Caki2 (cell line): ENCODE results near the gene GAS1. TPM values are rescaled to one million over a fixed set of nuclear protein-coding genes. Genes with fewer than 3 reads are reported as not detected.

Experiments
- DNase-seq: peaks from one replicate; pipeline ENCODE4 v3.0.0-alpha.2; 2015; ENCODE audit warnings: low read depth
- in situ Hi-C: cut with HindIII; loops from 2 replicates; pipeline ENCODE4 v1.10.0; 2016; ENCODE audit warnings: low sequenced_read_pairs, low pct_unique_long_range_greater_than_20kb, mixed read lengths
- total RNA-seq: library from RNA; depleted of rRNA; stranded (reverse); fragments of >200 nt; shearing (Covaris generic); gene quantifications from 2 replicates; pipeline ENCODE4 v1.2.3, GENCODE V29; 2014; ENCODE audit warnings: low replicate concordance

GAS1 gene
- total RNA-seq, 1 experiment from 2014 or later = 6.5 TPM

GRCh38 chr9:86968258-86968920 lies 21.1 kb upstream of the GAS1 start:
- DNase-seq = no peak
- in situ Hi-C loops = no loop called here

- DNase-seq = no peak
- in situ Hi-C loops = no loop called here
Measured at GRCh38 chr9:86966852-86967511, 19.7 kb upstream of the GAS1 start.

GRCh38 chr9:86965636-86966395 lies 18.5 kb upstream of the GAS1 start:
- in situ Hi-C loops = no loop called here
- no peak for DNase-seq

- in situ Hi-C loops = no loop called here
- DNase-seq = no peak
Measured at GRCh38 chr9:86962692-86963091, 15.4 kb upstream of the GAS1 start.

- in situ Hi-C loops = no loop called here
- DNase-seq = no peak
Measured at GRCh38 chr9:86960938-86961337, 13.6 kb upstream of the GAS1 start.

- in situ Hi-C loops = no loop called here
- DNase-seq = no peak
Measured at GRCh38 chr9:86958203-86958602, 10.9 kb upstream of the GAS1 start.

- in situ Hi-C loops = no loop called here
- no peak for DNase-seq
Measured at GRCh38 chr9:86955561-86955960, 8.3 kb upstream of the GAS1 start.

GRCh38 chr9:86955042-86955441 lies 7.7 kb upstream of the GAS1 start:
- in situ Hi-C loops = no loop called here
- DNase-seq = no peak

GRCh38 chr9:86953181-86953580 lies 5.9 kb upstream of the GAS1 start:
- in situ Hi-C loops = no loop called here
- no peak for DNase-seq

GRCh38 chr9:86948074-86948929 lies 996 bp upstream of the GAS1 start:
- DNase-seq = peak; percentile 70
- in situ Hi-C loops = no loop called here

- peak; percentile 75 for DNase-seq
- in situ Hi-C loops = no loop called here
Measured at GRCh38 chr9:86946201-86947145, 833 bp downstream of the GAS1 start.

- in situ Hi-C loops = no loop called here
- DNase-seq = peak; percentile 71
Measured at GRCh38 chr9:86945728-86946200, 1.5 kb downstream of the GAS1 start.

GRCh38 chr9:86944796-86945727 lies 2.2 kb downstream of the GAS1 start:
- in situ Hi-C loops = no loop called here

GRCh38 chr9:86943201-86944113 lies 3.8 kb downstream of the GAS1 start:
- in situ Hi-C loops = no loop called here
- DNase-seq = no peak

More at GRCh38 chr9:86944796-86945727, 2.2 kb downstream of the GAS1 start:
- no peak for DNase-seq
